ENCODE data around the gene GABPB1. TPM values are rescaled to one million over a fixed set of nuclear protein-coding genes. Genes with fewer than 3 reads are reported as not detected.

GABPB1 gene
- total RNA-seq, 1 donor from 2014 or later = 29.2 TPM

DNA sequence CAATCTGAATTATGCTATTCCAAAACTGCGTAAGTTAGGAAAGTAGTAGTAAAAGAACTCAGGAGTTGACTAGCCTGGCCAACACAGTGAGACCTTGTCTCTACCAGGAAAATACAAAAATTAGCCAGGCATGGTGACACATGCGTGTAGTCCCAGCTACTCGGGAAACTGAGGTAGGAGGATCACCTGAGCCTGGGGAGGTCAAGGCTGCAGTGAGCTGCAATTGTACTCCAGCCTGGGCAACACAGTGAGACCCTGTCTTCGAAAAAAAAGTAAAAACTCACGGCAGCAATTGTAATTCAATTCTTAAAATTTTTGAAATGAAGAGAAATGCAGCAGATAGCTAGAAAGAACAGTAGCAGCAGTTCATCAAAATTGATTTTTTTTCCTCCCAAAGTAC lies 9.7 kb downstream of the GABPB1 start:
- DNase-seq (ENCODE audit: low read depth) = no peak

DNA sequence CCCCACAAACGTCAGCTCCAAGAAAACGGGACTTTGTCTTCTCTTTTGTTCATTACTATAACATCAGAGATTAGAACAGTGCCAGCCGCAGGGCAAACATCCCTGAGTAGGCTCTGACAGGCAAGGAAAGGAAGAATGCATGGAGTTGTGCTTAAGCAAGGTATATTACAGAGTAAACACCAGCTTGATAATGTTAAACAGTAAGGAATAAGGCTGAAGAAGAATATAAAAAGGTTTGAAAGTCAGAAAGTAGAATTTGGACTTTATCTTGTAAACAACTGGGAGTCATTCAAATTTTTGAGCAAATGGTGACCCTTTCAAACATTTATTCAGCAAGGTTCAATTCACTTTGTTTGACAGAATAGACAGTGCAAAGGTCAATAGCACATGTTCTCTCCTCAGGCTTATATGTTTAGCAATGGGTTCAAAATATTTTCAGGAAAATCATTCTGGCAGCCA lies 11.0 kb downstream of the GABPB1 start:
- no peak for DNase-seq (ENCODE audit: low read depth)

GRCh38 chr15:50341616-50342136 lies 13.3 kb downstream of the GABPB1 start:
- no peak for DNase-seq (ENCODE audit: low read depth)

- DNase-seq (ENCODE audit: low read depth) = no peak
These were observed 14.6 kb downstream of the GABPB1 start for GRCh38 chr15:50340416-50340815.

GRCh38 chr15:50339717-50340116 lies 15.3 kb downstream of the GABPB1 start:
- DNase-seq (ENCODE audit: low read depth) = no peak

- DNase-seq (ENCODE audit: low read depth) = no peak
These were observed 19.7 kb downstream of the GABPB1 start for GRCh38 chr15:50335251-50335650.

DNA sequence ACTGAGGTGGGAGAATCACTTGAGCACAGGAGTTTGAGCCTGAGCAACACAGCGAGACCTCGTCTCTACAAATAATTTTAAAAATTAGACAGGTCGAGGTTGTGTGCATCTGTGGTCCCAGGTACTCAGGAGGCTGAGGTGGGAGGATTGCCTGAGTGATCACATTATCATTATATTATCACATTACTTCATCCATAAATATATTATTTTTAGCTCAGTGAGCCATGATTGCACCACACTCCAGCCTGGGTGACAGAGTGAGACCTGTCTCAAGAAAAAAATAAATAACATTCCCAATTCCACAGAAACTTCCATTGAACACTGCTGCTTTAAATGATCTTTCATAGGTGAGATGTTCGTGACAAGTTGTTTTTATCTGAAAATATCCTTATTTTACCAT lies 21.8 kb downstream of the GABPB1 start:
- no peak for DNase-seq (ENCODE audit: low read depth)

- no peak for DNase-seq (ENCODE audit: low read depth)
These were observed 24.1 kb downstream of the GABPB1 start for GRCh38 chr15:50330921-50331320.

- DNase-seq (ENCODE audit: low read depth) = no peak
These were observed 26.9 kb downstream of the GABPB1 start for GRCh38 chr15:50328116-50328515.

GRCh38 chr15:50321680-50322210 lies 33.3 kb downstream of the GABPB1 start:
- peak; percentile 9 for DNase-seq (ENCODE audit: low read depth)

- DNase-seq (ENCODE audit: low read depth) = no peak
These were observed 34.5 kb downstream of the GABPB1 start for GRCh38 chr15:50320504-50320903.

GRCh38 chr15:50318697-50319096 lies 36.3 kb downstream of the GABPB1 start:
- DNase-seq (ENCODE audit: low read depth) = no peak

GRCh38 chr15:50315814-50316630 lies 39.0 kb downstream of the GABPB1 start:
- DNase-seq (ENCODE audit: low read depth) = peak; percentile 48

- DNase-seq (ENCODE audit: low read depth) = no peak
These were observed 42.4 kb downstream of the GABPB1 start for GRCh38 chr15:50312636-50313035.

GRCh38 chr15:50307799-50308198 lies 47.2 kb downstream of the GABPB1 start:
- DNase-seq (ENCODE audit: low read depth) = no peak

DNA sequence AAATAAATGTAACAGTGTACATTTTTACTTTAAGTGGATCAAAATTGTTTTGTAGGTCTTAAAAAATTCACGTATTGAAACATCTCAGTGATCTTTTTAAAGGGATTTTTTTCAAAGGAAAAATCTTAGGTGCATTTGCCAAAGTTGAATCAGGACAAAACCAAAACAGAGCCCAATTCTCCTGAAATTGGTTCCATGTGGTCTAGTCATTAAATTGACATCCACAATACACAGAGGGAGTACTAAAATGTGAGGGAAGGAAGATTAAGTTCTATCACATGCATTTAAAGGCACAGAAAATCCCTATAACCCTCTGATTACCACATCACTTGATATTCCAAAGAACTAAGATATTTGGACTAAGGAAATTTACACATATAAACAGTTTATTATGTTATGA lies 50.2 kb downstream of the GABPB1 start:
- DNase-seq (ENCODE audit: low read depth) = no peak

GRCh38 chr15:50302581-50302980 lies 52.4 kb downstream of the GABPB1 start:
- DNase-seq (ENCODE audit: low read depth) = no peak

DNA sequence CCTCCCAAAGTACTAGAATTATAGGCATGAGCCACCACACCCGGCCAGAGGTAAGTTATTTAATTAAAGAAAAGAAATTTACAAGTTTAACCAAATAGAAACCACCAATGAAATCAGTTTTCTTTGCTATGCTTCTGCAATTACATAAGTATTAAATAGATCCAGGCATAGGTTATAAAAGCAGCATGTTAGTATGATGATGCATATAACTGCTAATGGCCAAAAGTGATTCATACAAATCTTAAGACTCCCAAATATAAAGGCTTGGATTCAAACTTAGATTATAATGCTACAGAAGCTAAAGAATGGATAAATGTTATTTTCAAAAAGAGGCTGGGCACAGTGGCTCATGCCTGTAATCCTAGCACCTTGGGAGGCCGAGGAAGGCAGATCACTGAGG lies 56.7 kb downstream of the GABPB1 start:
- no peak for DNase-seq (ENCODE audit: low read depth)

GRCh38 chr15:50295966-50296365 lies 59.0 kb downstream of the GABPB1 start:
- no peak for DNase-seq (ENCODE audit: low read depth)

GRCh38 chr15:50289749-50290148 lies 65.2 kb downstream of the GABPB1 start:
- no peak for DNase-seq (ENCODE audit: low read depth)

- no peak for DNase-seq (ENCODE audit: low read depth)
These were observed 67.5 kb downstream of the GABPB1 start for GRCh38 chr15:50287324-50288116.

DNA sequence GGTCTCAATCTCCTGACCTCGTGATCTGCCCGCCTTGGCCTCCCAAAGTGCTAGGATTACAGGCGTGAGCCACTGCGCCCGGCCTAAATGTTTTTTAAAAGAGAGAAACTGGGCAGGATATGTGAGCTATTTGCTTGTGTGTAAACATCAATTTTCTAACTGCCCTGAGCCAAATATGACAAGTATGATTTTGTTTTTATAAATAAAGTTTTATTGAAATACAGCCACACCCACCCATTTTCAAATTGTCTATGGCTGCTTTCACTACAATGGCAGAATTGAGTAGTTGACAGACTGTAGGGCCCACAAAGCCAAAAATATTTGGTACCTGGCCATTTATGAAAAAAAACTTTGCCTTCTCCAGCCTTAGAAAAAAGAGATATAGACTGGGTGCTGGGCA lies 73.6 kb downstream of the GABPB1 start:
- no peak for DNase-seq (ENCODE audit: low read depth)
